HG03039 (cell line): ENCODE measurements around the gene CHMP2B.
"Not testable (repeated sequence)": the region's sequence is repeated elsewhere in the genome, so short reads cannot be mapped to it uniquely, and the experiment has no call there.

Source experiments
- ATAC-seq: cut with Tn5 transposase; IDR thresholded peaks from one replicate; pipeline ENCODE4 v1.9.1; 2021; ENCODE audit warnings: mild to moderate bottlenecking, moderate library complexity; ENCODE audit not compliant: unreplicated experiment

Gene CHMP2B

GRCh38 chr3:87305031-87305430 is 77.9 kb downstream of the CHMP2B start:
- ATAC-seq, result not testable (repeated sequence)
